Measurements from ENCODE around the gene CDKN1A.

The CDKN1A gene

GRCh38 chr6:36697481-36697903 is 19.0 kb downstream of the CDKN1A start, which contains the start of gene RAB44:
RAB44 (plus strand) TSS chr6:36697826; CDS start chr6:36704236, 6,410 bp downstream.
- H3K9me3 ChIP-seq (ENCODE audit: insufficient read depth, low read length): no peaks in the 10 kb centered on the region
- peaks cover 34% of the 10 kb centered on the region for H3K4me1 ChIP-seq (ENCODE audit: low read length)
- no peaks in the 10 kb centered on the region for H3K27me3 ChIP-seq (ENCODE audit: low read depth, low read length)
- no peak within 1 kb of the TSS for H2AFZ ChIP-seq (ENCODE audit: low read depth, low read length)
- H3K4me3 ChIP-seq (ENCODE audit: low read length): no peak within 1 kb of the TSS
- H4K20me1 ChIP-seq (ENCODE audit: insufficient read depth, low read length): no peaks in the 10 kb centered on the region
- H3K36me3 ChIP-seq (replicated peaks; ENCODE audit: low read depth, low read length): no peaks in the 10 kb centered on the region
- no peak within 1 kb of the TSS for H3K27ac ChIP-seq (ENCODE audit: low read length)
- no peaks in the 10 kb centered on the region for H3K79me2 ChIP-seq (ENCODE audit: low read length)
- TF ChIP-seq EZH2phosphoT487 (IDR thresholded peaks at IDR 0.05; ENCODE audit: low read depth): no peak
- TF ChIP-seq, protein P1, sequence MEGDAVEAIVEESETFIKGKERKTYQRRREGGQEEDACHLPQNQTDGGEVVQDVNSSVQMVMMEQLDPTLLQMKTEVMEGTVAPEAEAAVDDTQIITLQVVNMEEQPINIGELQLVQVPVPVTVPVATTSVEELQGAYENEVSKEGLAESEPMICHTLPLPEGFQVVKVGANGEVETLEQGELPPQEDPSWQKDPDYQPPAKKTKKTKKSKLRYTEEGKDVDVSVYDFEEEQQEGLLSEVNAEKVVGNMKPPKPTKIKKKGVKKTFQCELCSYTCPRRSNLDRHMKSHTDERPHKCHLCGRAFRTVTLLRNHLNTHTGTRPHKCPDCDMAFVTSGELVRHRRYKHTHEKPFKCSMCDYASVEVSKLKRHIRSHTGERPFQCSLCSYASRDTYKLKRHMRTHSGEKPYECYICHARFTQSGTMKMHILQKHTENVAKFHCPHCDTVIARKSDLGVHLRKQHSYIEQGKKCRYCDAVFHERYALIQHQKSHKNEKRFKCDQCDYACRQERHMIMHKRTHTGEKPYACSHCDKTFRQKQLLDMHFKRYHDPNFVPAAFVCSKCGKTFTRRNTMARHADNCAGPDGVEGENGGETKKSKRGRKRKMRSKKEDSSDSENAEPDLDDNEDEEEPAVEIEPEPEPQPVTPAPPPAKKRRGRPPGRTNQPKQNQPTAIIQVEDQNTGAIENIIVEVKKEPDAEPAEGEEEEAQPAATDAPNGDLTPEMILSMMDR (IDR thresholded peaks at IDR 0.05; ENCODE audit: low read depth, low read length): no peak
- no peak within 1 kb of the TSS for H3K9ac ChIP-seq (ENCODE audit: low read length)
- H3K4me2 ChIP-seq (ENCODE audit: low read length): no peak within 1 kb of the TSS

DNA sequence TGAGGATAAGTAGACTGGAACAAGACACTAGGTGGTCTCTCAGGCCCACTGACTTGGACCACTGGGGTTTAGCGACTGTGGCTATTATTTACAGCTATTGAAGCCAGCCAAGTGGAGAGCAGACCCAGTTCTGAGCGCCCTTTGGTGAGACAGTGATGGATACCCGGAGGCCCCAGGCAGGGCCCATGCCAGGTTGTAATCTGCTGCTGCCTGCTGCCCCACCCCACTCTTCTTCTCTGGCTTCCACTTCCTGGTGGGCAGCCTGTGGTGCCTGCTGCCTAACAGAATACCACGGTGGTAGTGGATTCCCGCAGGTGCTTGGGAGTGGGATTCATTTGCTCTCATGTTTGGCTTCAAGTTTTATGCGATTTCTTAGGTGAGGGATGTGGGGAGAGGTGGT is 19.7 kb downstream of the CDKN1A start:
- H3K27ac ChIP-seq (ENCODE audit: low read length): no peak overlapping the region
- no peaks in the 10 kb centered on the region for H3K27me3 ChIP-seq (ENCODE audit: low read depth, low read length)
- no peaks in the 10 kb centered on the region for H3K79me2 ChIP-seq (ENCODE audit: low read length)
- H2AFZ ChIP-seq (ENCODE audit: low read depth, low read length): no peak overlapping the region
- H3K4me3 ChIP-seq (ENCODE audit: low read length): no peak overlapping the region
- no peaks in the 10 kb centered on the region for H4K20me1 ChIP-seq (ENCODE audit: insufficient read depth, low read length)
- H3K4me2 ChIP-seq (ENCODE audit: low read length): no peak overlapping the region
- no peaks in the 10 kb centered on the region for H3K9me3 ChIP-seq (ENCODE audit: insufficient read depth, low read length)
- peaks cover 29% of the 10 kb centered on the region for H3K4me1 ChIP-seq (ENCODE audit: low read length)
- H3K36me3 ChIP-seq (replicated peaks; ENCODE audit: low read depth, low read length): no peaks in the 10 kb centered on the region
- TF ChIP-seq, protein P1 (IDR thresholded peaks at IDR 0.05; ENCODE audit: low read depth, low read length): no peak
- TF ChIP-seq EZH2phosphoT487 (IDR thresholded peaks at IDR 0.05; ENCODE audit: low read depth): no peak
- H3K9ac ChIP-seq (ENCODE audit: low read length): no peak overlapping the region

DNA sequence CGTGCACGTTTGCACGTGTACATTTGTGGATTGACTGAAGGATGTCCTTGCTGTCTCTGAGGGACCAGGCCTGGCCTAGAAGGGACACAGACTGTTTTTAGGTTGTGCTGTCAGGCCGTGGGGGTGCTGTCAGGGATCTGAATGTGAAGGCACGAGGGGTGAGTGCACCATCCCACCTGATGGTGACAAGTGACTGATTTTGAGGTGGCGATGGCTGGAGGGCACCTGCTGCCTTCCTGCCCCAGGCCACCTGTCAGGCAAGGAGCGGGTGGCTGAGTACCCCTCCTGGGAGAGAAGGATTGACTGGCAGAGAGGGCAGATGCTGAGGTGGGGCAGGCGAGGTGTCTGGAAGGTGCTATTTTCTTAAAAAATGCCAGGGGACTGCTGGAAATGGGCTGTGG is 20.4 kb downstream of the CDKN1A start:
- no peaks in the 10 kb centered on the region for H3K79me2 ChIP-seq (ENCODE audit: low read length)
- H3K36me3 ChIP-seq (replicated peaks; ENCODE audit: low read depth, low read length): no peaks in the 10 kb centered on the region
- TF ChIP-seq, protein P1 (IDR thresholded peaks at IDR 0.05; ENCODE audit: low read depth, low read length): no peak
- TF ChIP-seq EZH2phosphoT487 (IDR thresholded peaks at IDR 0.05; ENCODE audit: low read depth): no peak
- peaks cover 29% of the 10 kb centered on the region for H3K4me1 ChIP-seq (ENCODE audit: low read length)
- H3K4me2 ChIP-seq (ENCODE audit: low read length): no peak overlapping the region
- no peak overlapping the region for H3K9ac ChIP-seq (ENCODE audit: low read length)
- no peak overlapping the region for H2AFZ ChIP-seq (ENCODE audit: low read depth, low read length)
- H3K27ac ChIP-seq (ENCODE audit: low read length): no peak overlapping the region
- no peak overlapping the region for H3K4me3 ChIP-seq (ENCODE audit: low read length)
- no peaks in the 10 kb centered on the region for H4K20me1 ChIP-seq (ENCODE audit: insufficient read depth, low read length)
- no peaks in the 10 kb centered on the region for H3K27me3 ChIP-seq (ENCODE audit: low read depth, low read length)
- no peaks in the 10 kb centered on the region for H3K9me3 ChIP-seq (ENCODE audit: insufficient read depth, low read length)

DNA sequence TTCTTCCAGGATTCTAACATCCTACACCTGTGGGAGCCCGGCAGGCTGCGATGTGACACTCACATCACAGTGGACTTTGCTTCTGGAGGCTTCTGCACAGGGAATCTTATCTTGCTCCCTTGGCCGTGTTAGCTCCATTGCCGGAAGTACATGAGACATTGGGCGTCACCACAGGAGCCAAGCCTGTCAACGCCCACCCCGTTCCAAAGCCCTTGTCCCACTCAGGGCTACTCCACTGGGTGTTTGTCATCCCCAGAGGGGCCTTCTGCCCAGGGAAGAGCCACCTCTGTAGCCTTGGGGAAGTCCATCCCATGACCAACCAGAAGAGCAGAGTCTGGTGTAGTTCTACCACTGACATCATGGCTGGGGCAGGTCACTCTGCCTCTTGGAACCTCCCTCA is 20.8 kb downstream of the CDKN1A start:
- Histone ChIP-seq H2AFZ (ENCODE audit: low read depth, low read length) (no peak overlapping the region), H3K4me2 (ENCODE audit: low read length) (no peak overlapping the region), H3K27me3 (ENCODE audit: low read depth, low read length) (no peaks in the 10 kb centered on the region), H3K4me3 (ENCODE audit: low read length) (no peak overlapping the region), H3K27ac (ENCODE audit: low read length) (no peak overlapping the region), H3K4me1 (ENCODE audit: low read length) (peaks cover 29% of the 10 kb centered on the region), H4K20me1 (ENCODE audit: insufficient read depth, low read length) (no peaks in the 10 kb centered on the region), H3K9me3 (ENCODE audit: insufficient read depth, low read length) (no peaks in the 10 kb centered on the region), H3K36me3 (replicated peaks; ENCODE audit: low read depth, low read length) (no peaks in the 10 kb centered on the region), H3K79me2 (ENCODE audit: low read length) (no peaks in the 10 kb centered on the region), H3K9ac (ENCODE audit: low read length) (no peak overlapping the region)
- TF ChIP-seq, protein P1 (IDR thresholded peaks at IDR 0.05; ENCODE audit: low read depth, low read length): no peak
- TF ChIP-seq EZH2phosphoT487 (IDR thresholded peaks at IDR 0.05; ENCODE audit: low read depth): no peak

Measured in OCI-LY3 (cell line).